ENCODE data around the gene GIPC2.
"Not testable (repeated sequence)": the region's sequence is repeated elsewhere in the genome, so short reads cannot be mapped to it uniquely, and the experiment has no call there.

The GIPC2 gene

DNA sequence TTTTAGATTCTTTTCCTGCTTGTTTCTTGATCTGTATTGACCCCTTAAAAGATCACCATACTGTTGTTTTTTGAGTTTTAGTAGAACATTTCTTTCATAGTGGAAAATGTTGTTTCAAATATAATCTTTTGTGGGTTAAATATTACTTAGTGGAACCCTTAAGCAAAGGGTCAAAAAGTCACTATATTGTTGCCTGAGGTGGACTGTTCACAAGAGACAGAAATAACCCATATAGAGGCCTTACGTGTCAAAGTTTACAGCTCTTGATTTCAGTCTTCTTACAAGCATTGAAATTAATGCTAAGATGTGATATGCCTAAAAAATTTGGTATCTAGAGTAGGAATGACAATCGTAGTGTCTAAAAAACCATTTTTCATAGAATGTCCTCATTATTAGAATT lies 34.7 kb upstream of the GIPC2 start:
- no peak for DNase-seq (ENCODE audit: low spot score)
- TF ChIP-seq, protein P1, sequence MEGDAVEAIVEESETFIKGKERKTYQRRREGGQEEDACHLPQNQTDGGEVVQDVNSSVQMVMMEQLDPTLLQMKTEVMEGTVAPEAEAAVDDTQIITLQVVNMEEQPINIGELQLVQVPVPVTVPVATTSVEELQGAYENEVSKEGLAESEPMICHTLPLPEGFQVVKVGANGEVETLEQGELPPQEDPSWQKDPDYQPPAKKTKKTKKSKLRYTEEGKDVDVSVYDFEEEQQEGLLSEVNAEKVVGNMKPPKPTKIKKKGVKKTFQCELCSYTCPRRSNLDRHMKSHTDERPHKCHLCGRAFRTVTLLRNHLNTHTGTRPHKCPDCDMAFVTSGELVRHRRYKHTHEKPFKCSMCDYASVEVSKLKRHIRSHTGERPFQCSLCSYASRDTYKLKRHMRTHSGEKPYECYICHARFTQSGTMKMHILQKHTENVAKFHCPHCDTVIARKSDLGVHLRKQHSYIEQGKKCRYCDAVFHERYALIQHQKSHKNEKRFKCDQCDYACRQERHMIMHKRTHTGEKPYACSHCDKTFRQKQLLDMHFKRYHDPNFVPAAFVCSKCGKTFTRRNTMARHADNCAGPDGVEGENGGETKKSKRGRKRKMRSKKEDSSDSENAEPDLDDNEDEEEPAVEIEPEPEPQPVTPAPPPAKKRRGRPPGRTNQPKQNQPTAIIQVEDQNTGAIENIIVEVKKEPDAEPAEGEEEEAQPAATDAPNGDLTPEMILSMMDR (conservative IDR thresholded peaks at IDR 0.05; ENCODE audit: low read depth) = no peak
- ChIA-PET POLR2A (ENCODE audit: low non-redundant PET) (no interaction called here), CTCF (interaction anchor here (0.7 kb wide), 1 partner anchor 94 kb away, joined by 3 read pairs; no protein-coding TSS in a partner anchor)
- no peak overlapping the region for H3K27ac ChIP-seq

DNA sequence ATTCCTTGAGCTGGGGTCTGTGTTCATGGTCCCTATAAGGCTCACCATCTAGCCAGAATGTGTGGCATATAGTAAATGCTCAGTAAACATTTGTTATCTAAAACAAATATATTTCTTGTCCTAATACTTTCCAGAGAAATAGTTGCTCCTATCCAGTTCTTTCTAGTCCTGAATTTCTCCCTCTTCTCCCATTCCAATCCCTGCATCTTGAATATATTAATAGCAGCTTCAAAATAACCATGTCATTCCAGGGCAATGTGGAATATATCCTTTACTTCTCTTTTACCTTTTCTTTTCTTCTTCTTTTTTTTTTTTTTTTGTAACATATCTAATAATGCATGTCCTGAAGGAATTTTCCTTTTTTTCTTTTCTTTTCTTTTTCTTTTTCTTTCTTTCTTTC lies 30.6 kb upstream of the GIPC2 start:
- TF ChIP-seq, protein P1 (conservative IDR thresholded peaks at IDR 0.05; ENCODE audit: low read depth) = no peak
- no peak for DNase-seq (ENCODE audit: low spot score)
- ChIA-PET CTCF (interaction anchor here (0.5 to 0.8 kb wide), 3 partner anchors 10 to 602 kb away, joined by 3 to 5 read pairs (median 4); no protein-coding TSS in a partner anchor), POLR2A (ENCODE audit: low non-redundant PET) (interaction anchor here (0.6 kb wide), 1 partner anchor 92 kb away, joined by 4 read pairs; no protein-coding TSS in a partner anchor)
- H3K27ac ChIP-seq = no peak overlapping the region

DNA sequence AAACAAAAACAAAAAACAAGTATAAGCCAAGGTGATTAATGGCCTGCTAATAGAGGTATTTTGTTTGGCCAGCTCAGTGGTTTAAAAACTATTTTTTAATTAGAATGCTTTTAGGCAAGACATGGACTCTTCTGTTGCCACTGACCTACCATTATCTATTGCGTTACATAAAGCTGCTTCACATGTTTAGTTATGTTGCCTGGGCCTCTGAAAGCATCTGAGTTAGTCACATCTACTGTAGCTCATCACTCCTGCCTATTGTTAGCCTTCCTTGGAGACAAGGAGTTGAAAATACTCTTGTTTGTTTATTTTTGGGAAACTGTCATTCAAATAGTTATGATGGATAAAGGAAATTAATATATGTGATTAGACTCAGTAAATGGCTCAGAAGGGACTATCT lies 26.7 kb upstream of the GIPC2 start:
- no peak for DNase-seq (ENCODE audit: low spot score)
- H3K27ac ChIP-seq = no peak overlapping the region
- CTCF ChIA-PET = interaction anchor here (0.6 to 0.7 kb wide), 2 partner anchors 9 to 125 kb away, joined by 3 read pairs; no protein-coding TSS in a partner anchor
- TF ChIP-seq, protein P1 (conservative IDR thresholded peaks at IDR 0.05; ENCODE audit: low read depth) = no peak
- POLR2A ChIA-PET (ENCODE audit: low non-redundant PET) = no interaction called here

DNA sequence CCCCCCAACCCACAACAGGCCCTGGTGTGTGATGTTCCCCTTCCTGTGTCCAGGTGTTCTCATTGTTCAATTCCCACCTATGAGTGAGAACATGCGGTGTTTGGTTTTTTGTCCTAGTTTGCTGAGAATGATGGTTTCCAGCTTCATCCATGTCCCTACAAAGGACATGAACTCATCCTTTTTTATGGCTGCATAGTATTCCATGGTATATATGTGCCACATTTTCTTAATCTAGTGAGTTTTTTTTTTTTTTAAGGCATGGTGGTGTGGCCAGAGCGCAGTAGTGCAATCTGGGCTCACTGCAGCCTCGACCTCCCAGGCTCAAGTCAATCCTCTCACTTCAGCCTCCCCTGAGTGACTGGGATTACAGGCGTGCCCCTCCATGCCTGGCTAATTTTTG lies 24.6 kb upstream of the GIPC2 start:
- CTCF ChIA-PET; H3K27ac ChIP-seq; POLR2A ChIA-PET (ENCODE audit: low non-redundant PET); DNase-seq (ENCODE audit: low spot score): not testable (repeated sequence)

DNA sequence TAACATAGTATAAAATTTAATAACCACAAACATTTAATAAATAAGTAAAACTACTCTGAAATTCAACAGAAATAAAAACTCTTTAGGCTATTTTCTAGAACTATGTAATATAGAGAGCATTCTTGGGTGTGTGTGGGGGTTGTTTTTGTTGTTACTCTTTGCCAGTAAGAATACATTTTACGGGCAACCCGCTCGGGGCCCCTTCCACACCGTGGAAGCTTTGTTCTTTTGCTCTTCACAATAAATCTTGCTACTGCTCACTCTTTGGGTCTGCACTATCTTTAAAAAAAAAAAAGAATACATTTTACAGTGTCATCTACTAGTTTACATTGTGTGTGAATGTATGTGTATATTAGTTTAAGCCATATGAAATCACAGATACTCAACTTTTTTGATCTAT lies 16.0 kb upstream of the GIPC2 start:
- TF ChIP-seq, protein P1 (conservative IDR thresholded peaks at IDR 0.05; ENCODE audit: low read depth) = no peak

DNA sequence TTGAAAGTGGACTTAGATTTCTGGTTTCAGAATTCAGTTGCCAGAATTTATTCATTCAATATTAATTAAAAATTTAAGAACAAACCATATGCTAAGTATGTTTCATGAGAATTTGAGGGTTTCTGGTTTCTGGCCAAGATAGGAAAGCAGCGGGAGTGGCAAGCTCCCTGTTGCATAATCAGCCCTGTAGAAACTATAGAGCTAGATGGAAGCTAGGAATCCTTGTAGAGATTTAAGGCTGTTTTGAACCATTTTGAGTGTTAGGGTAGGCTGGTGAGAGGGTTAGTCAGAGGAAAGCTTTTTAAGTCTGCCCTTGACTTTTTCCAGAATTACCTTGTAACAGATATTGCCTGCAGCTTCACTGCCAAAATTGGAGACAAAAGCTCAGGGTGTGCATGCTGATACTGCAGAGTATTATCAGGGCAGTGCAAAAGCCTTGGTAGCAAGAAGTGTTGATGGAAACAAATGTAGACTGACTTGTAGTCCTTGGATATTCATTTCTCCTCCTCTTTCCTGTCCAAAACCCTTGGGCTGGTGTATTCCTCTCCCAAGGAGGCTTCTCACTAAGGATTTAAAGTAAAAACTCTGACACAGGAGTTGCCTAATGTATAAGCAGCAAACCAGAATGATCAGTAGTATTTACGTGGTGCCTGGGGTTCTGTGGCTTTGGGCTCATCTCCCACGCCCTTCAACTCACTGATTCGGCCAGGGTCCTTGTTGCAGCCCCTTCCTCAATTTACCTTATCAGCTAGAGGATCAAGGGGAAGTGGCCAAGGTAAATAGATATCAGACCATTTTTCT lies 12.6 kb upstream of the GIPC2 start:
- ChIA-PET CTCF (interaction anchor here (0.6 to 0.8 kb wide), 4 partner anchors 8 to 1393 kb away, joined by 3 to 4 read pairs (median 3); no protein-coding TSS in a partner anchor), POLR2A (ENCODE audit: low non-redundant PET) (no interaction called here)
- peak overlapping the region; percentile 58; the same call in 1 of the 2 replicates for H3K27ac ChIP-seq
- DNase-seq (ENCODE audit: low spot score) = no peak
- TF ChIP-seq, protein P1 (conservative IDR thresholded peaks at IDR 0.05; ENCODE audit: low read depth) = no peak

More for the DNA sequence above, 16.0 kb upstream of the GIPC2 start:
- no peak for DNase-seq (ENCODE audit: low spot score)
- CTCF ChIA-PET = no interaction called here
- POLR2A ChIA-PET (ENCODE audit: low non-redundant PET) = no interaction called here
- no peak overlapping the region for H3K27ac ChIP-seq

DNA sequence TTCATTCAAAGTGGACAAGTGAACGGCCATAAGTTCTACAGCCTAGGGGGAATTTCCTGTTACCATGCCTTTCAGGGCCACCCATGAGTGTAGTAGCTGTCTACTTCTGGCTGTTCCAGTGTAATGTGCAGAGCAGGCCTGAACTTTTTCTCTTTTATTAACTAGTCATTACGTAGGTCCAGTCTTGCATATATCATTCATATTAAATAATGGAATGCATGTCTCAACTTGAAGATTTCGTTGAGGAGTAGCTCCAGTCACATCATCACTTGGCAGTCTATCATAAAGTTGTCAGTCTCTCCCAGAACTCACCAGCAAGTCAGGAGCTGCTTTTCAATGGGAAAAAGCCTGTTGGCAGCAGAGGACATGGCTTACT lies 12.0 kb upstream of the GIPC2 start:
- H3K27ac ChIP-seq = peak overlapping the region; percentile 58; the same call in 1 of the 2 replicates
- ChIA-PET CTCF (interaction anchor here (0.6 to 0.9 kb wide), 4 partner anchors 8 to 428 kb away, joined by 3 to 4 read pairs (median 3); no protein-coding TSS in a partner anchor), POLR2A (ENCODE audit: low non-redundant PET) (no interaction called here)
- TF ChIP-seq, protein P1 (conservative IDR thresholded peaks at IDR 0.05; ENCODE audit: low read depth) = no peak
- DNase-seq (ENCODE audit: low spot score) = peak; percentile 74
